Activated T-helper 1 cell treated with anti-CD3 and anti-CD28 coated beads, Interleukin-12 subunit alpha, Interleukin-12 subunit beta, Interleukin-2, Interleukin-4 antibody, amounts not matched to agents 30 ng/mL and 10 ng/mL and 1 ng/mL, durations not matched to agents 14 hours and 24 hours and 36 hours (primary cell): ENCODE data around the gene R3HCC1L. TPM values are rescaled to one million over a fixed set of nuclear protein-coding genes. Genes with fewer than 3 reads are reported as not detected.
"Not testable (repeated sequence)": the region's sequence is repeated elsewhere in the genome, so short reads cannot be mapped to it uniquely, and the experiment has no call there.

Source experiments
- DNase-seq: peaks from one replicate; pipeline ENCODE4 v3.0.0; 2021; ENCODE audit warnings: low spot score
- H3K27ac Mint-ChIP-seq: one replicate; pipeline ENCODE4 v1.8.0; 2021; ENCODE audit warnings: mild to moderate bottlenecking, mixed read lengths
- H3K27me3 Mint-ChIP-seq: one replicate; pipeline ENCODE4 v1.8.0; 2022; ENCODE audit warnings: mild to moderate bottlenecking, moderate library complexity, mixed read lengths; ENCODE audit not compliant: insufficient read depth
- H3K36me3 Mint-ChIP-seq: one replicate; pipeline ENCODE4 v1.8.0; 2021; ENCODE audit warnings: low read depth, mixed read lengths
- H3K4me1 Mint-ChIP-seq: one replicate; pipeline ENCODE4 v1.8.0; 2021; ENCODE audit warnings: low read depth, mixed read lengths
- H3K4me3 Mint-ChIP-seq: one replicate; pipeline ENCODE4 v1.8.0; 2021; ENCODE audit warnings: mild to moderate bottlenecking, moderate library complexity, mixed read lengths
- H3K9me3 Mint-ChIP-seq: one replicate; pipeline ENCODE4 v1.8.0; 2021; ENCODE audit warnings: mixed read lengths
- intact Hi-C: fragments of 100-400 bp; cut with micrococcal nuclease; formaldehyde crosslinking; loops from one replicate; pipeline ENCODE4 v1.15.1; 2024
- total RNA-seq: library from RNA; stranded (reverse); gene quantifications from 2 replicates; pipeline ENCODE4 v1.2.3, GENCODE V29; 2022

Gene R3HCC1L
- total RNA-seq, 1 donor from 2014 or later: 20.0 TPM

DNA sequence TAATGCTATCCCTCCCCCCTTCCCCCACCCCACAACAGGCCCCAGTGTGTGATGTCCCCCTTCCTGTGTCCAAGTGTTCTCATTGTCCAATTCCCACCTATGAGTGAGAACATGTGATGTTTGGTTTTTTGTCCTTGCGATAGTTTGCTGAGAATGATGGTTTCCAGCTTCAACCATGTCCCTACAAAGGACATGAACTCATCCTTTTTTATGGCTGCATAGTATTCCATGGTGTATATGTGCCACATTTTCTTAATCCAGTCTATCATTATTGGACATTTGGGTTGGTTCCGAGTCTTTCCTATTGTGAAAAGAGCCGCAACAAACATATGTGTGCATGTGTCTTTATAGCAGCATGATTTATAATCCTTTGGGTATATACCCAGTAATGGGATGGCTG is 93.3 kb downstream of the R3HCC1L start:
- H3K36me3 Mint-ChIP-seq: peaks cover 28% of the 10 kb centered on the region
- not testable (repeated sequence) for H3K4me3 Mint-ChIP-seq, DNase-seq, H3K4me1 Mint-ChIP-seq, H3K27ac Mint-ChIP-seq, H3K9me3 Mint-ChIP-seq, H3K27me3 Mint-ChIP-seq
- intact Hi-C loops: loop anchor here (5.0 kb wide), 1 partner anchor 90 kb away; no protein-coding TSS in a partner anchor

DNA sequence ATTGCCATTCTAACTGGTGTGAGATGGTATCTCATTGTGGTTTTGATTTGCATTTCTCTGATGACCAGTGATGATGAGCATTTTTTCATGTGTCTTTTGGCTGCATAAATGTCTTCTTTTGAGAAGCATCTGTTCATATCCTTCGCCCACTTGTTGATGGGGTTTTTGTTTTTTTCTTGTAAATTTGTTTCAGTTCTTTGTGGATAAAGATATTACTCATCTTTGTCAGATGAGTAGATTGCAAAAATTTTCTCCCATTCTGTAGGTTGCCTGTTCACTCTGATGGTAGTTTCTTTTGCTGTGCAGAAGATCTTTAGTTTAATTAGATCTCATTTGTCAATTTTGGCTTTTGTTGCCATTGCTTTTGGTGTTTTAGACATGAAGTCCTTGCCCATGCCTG is 93.8 kb downstream of the R3HCC1L start:
- H3K4me3 Mint-ChIP-seq, DNase-seq, H3K27me3 Mint-ChIP-seq, H3K4me1 Mint-ChIP-seq, H3K9me3 Mint-ChIP-seq: not testable (repeated sequence)
- Mint-ChIP-seq H3K27ac (peak overlapping the region; percentile 42), H3K36me3 (peaks cover 27% of the 10 kb centered on the region)
- intact Hi-C loops: loop anchor here (5.0 kb wide), 1 partner anchor 91 kb away; no protein-coding TSS in a partner anchor

DNA sequence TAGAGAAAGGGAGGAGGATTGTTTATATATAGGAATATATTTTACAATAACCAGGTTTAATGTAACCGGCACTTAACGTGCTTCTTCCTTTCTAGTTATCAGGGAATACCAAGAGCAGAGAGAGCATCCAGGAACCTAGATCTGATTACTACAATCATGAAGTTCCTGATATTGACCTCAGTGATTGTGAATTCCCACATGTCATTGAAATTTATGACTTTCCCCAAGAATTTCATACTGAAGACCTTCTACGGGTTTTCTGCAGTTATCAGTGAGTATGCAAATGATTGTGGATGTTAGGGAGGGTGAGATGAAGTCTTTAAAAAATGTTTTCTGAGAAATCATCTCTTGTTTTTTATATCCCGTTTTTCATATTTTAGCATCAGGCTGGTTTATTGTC is 97.0 kb downstream of the R3HCC1L start:
- intact Hi-C loops: no loop called here
- Mint-ChIP-seq H3K4me1 (peaks cover 8% of the 10 kb centered on the region), H3K9me3 (peaks cover 4% of the 10 kb centered on the region), H3K27me3 (no peaks in the 10 kb centered on the region), H3K4me3 (no peak overlapping the region), H3K36me3 (peaks cover 35% of the 10 kb centered on the region), H3K27ac (no peak overlapping the region)
- no peak for DNase-seq

- intact Hi-C loops: no loop called here
- peaks cover 30% of the 10 kb centered on the region for H3K36me3 Mint-ChIP-seq
- H3K27me3 Mint-ChIP-seq: no peaks in the 10 kb centered on the region
- H3K4me3 Mint-ChIP-seq: no peak overlapping the region
- H3K4me1 Mint-ChIP-seq: no peaks in the 10 kb centered on the region
- H3K27ac Mint-ChIP-seq: no peak overlapping the region
- DNase-seq: no peak
- no peaks in the 10 kb centered on the region for H3K9me3 Mint-ChIP-seq
Measured at GRCh38 chr10:98235846-98236245, 101.4 kb downstream of the R3HCC1L start.

- no peaks in the 10 kb centered on the region for H3K27me3 Mint-ChIP-seq
- no peak overlapping the region for H3K27ac Mint-ChIP-seq
- H3K4me3 Mint-ChIP-seq: no peak overlapping the region
- DNase-seq: no peak
- peaks cover 29% of the 10 kb centered on the region for H3K36me3 Mint-ChIP-seq
- intact Hi-C loops: no loop called here
- H3K9me3 Mint-ChIP-seq: no peaks in the 10 kb centered on the region
- no peaks in the 10 kb centered on the region for H3K4me1 Mint-ChIP-seq
Measured at GRCh38 chr10:98236862-98237261, 102.4 kb downstream of the R3HCC1L start.

GRCh38 chr10:98238391-98238790 is 103.9 kb downstream of the R3HCC1L start:
- no peak for DNase-seq
- H3K36me3 Mint-ChIP-seq: peaks cover 31% of the 10 kb centered on the region
- H3K4me3 Mint-ChIP-seq: no peak overlapping the region
- no peaks in the 10 kb centered on the region for H3K27me3 Mint-ChIP-seq
- H3K9me3 Mint-ChIP-seq: no peaks in the 10 kb centered on the region
- intact Hi-C loops: no loop called here
- no peak overlapping the region for H3K27ac Mint-ChIP-seq
- H3K4me1 Mint-ChIP-seq: no peaks in the 10 kb centered on the region

GRCh38 chr10:98240524-98240923 is 106.1 kb downstream of the R3HCC1L start:
- Mint-ChIP-seq H3K4me3 (no peak overlapping the region), H3K4me1 (no peaks in the 10 kb centered on the region), H3K36me3 (peaks cover 37% of the 10 kb centered on the region), H3K9me3 (no peaks in the 10 kb centered on the region), H3K27me3 (no peaks in the 10 kb centered on the region), H3K27ac (no peak overlapping the region)
- intact Hi-C loops: no loop called here
- DNase-seq: no peak

GRCh38 chr10:98242823-98243222 is 108.4 kb downstream of the R3HCC1L start:
- DNase-seq: no peak
- H3K36me3 Mint-ChIP-seq: peaks cover 34% of the 10 kb centered on the region
- no peaks in the 10 kb centered on the region for H3K9me3 Mint-ChIP-seq
- no peaks in the 10 kb centered on the region for H3K27me3 Mint-ChIP-seq
- intact Hi-C loops: no loop called here
- H3K27ac Mint-ChIP-seq: peak overlapping the region; percentile 17
- H3K4me3 Mint-ChIP-seq: no peak overlapping the region
- no peaks in the 10 kb centered on the region for H3K4me1 Mint-ChIP-seq

DNA sequence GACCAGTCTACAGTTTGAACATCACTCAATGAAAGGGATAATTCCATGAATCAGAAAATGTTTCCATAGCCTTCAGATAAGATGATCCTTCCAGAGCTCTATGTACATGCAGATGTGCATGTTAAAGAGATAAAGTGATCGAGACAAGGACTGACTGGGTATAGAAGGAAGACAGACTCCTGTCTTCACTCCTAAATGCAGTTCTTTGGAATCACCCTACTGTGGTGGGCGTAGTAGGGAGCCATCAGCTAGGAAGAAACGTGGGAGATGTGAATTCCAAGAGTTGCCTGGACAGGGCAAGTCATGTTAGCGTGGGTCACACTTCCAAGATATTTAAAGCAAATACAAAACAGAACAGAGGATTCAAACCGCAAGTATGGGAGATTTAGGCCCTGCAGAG is 109.7 kb downstream of the R3HCC1L start:
- Mint-ChIP-seq H3K9me3 (no peaks in the 10 kb centered on the region), H3K4me1 (no peaks in the 10 kb centered on the region), H3K27ac (no peak overlapping the region), H3K27me3 (no peaks in the 10 kb centered on the region), H3K4me3 (no peak overlapping the region), H3K36me3 (peaks cover 34% of the 10 kb centered on the region)
- intact Hi-C loops: no loop called here
- DNase-seq: no peak

DNA sequence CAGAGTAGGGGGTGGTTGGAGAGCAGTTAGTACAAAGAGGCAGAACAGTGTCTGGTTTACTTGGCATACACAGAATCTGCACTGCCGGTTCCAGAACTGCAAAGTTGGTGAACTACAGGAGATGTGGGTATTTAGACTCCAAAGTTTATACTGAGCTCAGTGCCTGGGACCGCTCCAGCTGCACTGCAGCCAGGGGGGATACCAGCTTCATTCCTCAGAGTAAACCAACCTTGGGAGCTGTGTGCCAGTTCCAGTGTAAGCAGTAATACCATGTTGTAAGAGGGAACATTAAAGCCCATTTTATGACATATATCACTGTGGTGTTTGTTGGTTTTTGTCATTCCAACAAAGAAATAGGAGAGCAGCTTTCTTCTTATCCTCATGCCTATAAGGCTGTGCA is 110.1 kb downstream of the R3HCC1L start:
- Mint-ChIP-seq H3K4me1 (no peaks in the 10 kb centered on the region), H3K4me3 (no peak overlapping the region), H3K9me3 (no peaks in the 10 kb centered on the region), H3K36me3 (peaks cover 33% of the 10 kb centered on the region), H3K27me3 (no peaks in the 10 kb centered on the region), H3K27ac (no peak overlapping the region)
- intact Hi-C loops: no loop called here
- no peak for DNase-seq

DNA sequence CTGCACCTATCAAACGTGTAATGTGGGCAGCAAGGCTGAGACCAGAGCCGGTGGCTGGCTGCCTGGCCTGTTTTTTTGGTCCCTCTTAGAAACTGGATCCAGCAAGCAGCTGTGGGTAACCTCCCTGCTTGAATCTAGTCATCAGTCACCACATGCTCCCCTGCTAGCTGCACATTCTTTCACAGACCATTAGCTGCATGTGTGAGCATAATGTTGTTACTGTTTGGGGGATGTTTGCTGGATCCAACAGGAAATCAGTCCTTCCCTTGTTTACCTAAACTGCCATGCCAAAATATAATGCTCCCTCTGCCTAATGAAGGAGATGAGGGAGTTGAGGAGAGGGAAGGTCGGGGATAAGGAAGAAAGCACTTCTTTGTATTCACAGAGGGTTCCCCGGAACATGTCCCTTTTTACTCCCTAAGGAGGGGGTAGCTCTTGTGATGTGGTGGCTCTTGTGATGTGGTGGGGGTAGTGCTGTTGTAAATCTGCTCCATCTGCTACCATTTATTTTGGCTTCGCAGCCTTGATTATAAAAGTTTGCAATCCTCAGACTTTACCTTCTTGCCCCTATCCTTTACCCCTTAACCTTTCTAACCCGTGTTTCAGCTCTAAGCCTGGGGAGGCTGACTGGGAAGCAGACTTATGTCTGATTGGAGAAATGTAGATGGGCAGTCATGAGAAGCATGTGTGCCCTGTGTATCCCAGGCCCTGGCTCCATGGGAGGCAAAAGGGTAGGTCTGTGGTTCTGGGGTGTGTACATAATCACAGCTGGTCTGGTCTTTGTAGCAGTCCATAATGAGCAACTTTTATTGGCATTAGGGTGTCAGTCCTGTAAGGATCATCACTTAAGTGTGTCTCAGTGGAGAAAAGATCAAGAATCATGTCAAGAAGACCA is 112.7 kb downstream of the R3HCC1L start:
- Mint-ChIP-seq H3K9me3 (no peaks in the 10 kb centered on the region), H3K27me3 (no peaks in the 10 kb centered on the region), H3K4me3 (no peak overlapping the region), H3K27ac (peak overlapping the region; percentile 5), H3K36me3 (peaks cover 31% of the 10 kb centered on the region), H3K4me1 (no peaks in the 10 kb centered on the region)
- intact Hi-C loops: no loop called here
- no peak for DNase-seq

DNA sequence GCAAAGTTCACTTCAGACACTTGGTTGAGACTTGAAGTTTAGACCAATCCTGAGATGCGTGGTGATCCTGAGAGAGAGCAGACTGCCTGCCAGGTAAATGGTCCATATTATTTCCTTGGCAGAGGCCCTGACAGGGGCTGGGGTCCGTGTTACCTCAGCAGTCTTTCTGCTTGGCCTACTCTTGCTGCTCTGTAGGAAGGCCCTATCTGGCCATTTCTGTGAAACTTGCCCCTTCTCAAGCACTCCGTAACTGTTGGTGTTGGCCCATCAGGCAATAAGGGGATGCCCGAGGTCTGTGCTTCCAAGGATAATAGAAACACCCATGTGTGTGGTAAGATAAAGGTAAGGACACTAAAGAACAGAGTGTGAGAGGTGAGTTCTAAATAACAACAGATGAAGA is 113.6 kb downstream of the R3HCC1L start:
- no peak overlapping the region for H3K27ac Mint-ChIP-seq
- intact Hi-C loops: no loop called here
- H3K4me1 Mint-ChIP-seq: no peaks in the 10 kb centered on the region

GRCh38 chr10:98249134-98249533 is 114.7 kb downstream of the R3HCC1L start:
- no peaks in the 10 kb centered on the region for H3K9me3 Mint-ChIP-seq

More for the DNA sequence above, 113.6 kb downstream of the R3HCC1L start:
- DNase-seq: no peak
- Mint-ChIP-seq H3K9me3 (no peaks in the 10 kb centered on the region), H3K27me3 (no peaks in the 10 kb centered on the region), H3K4me3 (no peak overlapping the region), H3K36me3 (peaks cover 26% of the 10 kb centered on the region)

More at GRCh38 chr10:98249134-98249533, 114.7 kb downstream of the R3HCC1L start:
- Mint-ChIP-seq H3K27me3 (no peaks in the 10 kb centered on the region), H3K36me3 (peaks cover 21% of the 10 kb centered on the region), H3K4me1 (no peaks in the 10 kb centered on the region), H3K27ac (no peak overlapping the region), H3K4me3 (no peak overlapping the region)
- DNase-seq: no peak
- intact Hi-C loops: no loop called here
